Ovary (tissue), 9 donors: Measurements from ENCODE around the gene KRTAP10-7. TPM values are rescaled to one million over a fixed set of nuclear protein-coding genes. Genes with fewer than 3 reads are reported as not detected.

Experiments
- DNase-seq, 5 donors: peaks; one replicate each; pipeline ENCODE4 v3.0.0-alpha.2; 2019 to 2020
- H3K27ac ChIP-seq, 2 donors: fragments of 200-600 bp; one replicate each; pipeline versions ENCODE4 v1.5.1 to v1.8.0; 2019 to 2022
- H3K27me3 ChIP-seq: fragments of 200-600 bp; one replicate; pipeline ENCODE4 v1.8.0; 2022
- H3K36me3 ChIP-seq: fragments of 200-600 bp; sonication (generic); one replicate; pipeline ENCODE4 v1.5.1; 2019
- H3K4me1 ChIP-seq: one replicate; pipeline ENCODE4 v1.8.1; 2013; ENCODE audit warnings: mild to moderate bottlenecking, moderate library complexity; ENCODE audit not compliant: insufficient read depth
- H3K4me3 ChIP-seq: fragments of 200-600 bp; sonication (generic); one replicate; pipeline ENCODE4 v1.5.1; 2017
- H3K9me3 ChIP-seq, 2 donors: fragments of 200-600 bp in 1 of 2; sonication (generic) in 1 of 2; one replicate each; pipeline versions ENCODE4 v1.5.1 to v1.8.1; 2013 to 2019; ENCODE audit warnings: mild to moderate bottlenecking in 1 of 2, moderate library complexity in 1 of 2
- CTCF ChIP-seq, 3 donors: fragments of 450-650 bp in 2 of 3; fragments of 200-600 bp in 1 of 3; IDR thresholded peaks; one replicate each; pipeline versions ENCODE4 v1.5.1 to v1.8.0; 2016 to 2022; ENCODE audit warnings: antibody characterized with exemption in 3 of 3, mild to moderate bottlenecking in 1 of 3
- EP300 ChIP-seq: sonication (generic); formaldehyde crosslinking; IDR thresholded peaks from one replicate; pipeline ENCODE4 v1.6.1; 2017; ENCODE audit warnings: antibody characterized with exemption
- POLR2A ChIP-seq: fragments of 450-650 bp; IDR thresholded peaks from one replicate; pipeline ENCODE4 v1.6.1; 2017; ENCODE audit warnings: antibody characterized with exemption, mild to moderate bottlenecking, moderate library complexity
- WGBS, 3 donors: extraction: QIAGEN DNeasy Blood & Tissue Kit in 1 of 3; methylation state at CpG; one replicate each; pipeline versions ENCODE4 v1.1.5 to v1.1.7; 2013 to 2017; 5-methylcytosine and 5-hydroxymethylcytosine counted together
- intact Hi-C, 4 donors: fragments of 100-400 bp; cut with DNase I; formaldehyde crosslinking; loops; one replicate each; pipeline versions ENCODE4 v1.11.0 to v1.15.1; 2022 to 2023
- polyA plus RNA-seq, 2 donors: library from polyadenylated mRNA; stranded (reverse); fragments of 200-250 nt in 1 of 2; fragments of 350-450 nt in 1 of 2; fragmentation: Illumina TruSeq in 1 of 2; extraction: RNeasy Lipid Tissue Mini Kit (QIAGEN cat#74804) in 1 of 2; gene quantifications; one replicate each; pipeline ENCODE4 v1.2.3, GENCODE V29; 2013 to 2014
- total RNA-seq, 7 donors: library from RNA; depleted of rRNA in 2 of 7; stranded (reverse); fragments of >200 nt in 2 of 7; fragmentation: NEBNext Ultra II Directional in 3 of 7; extraction: Animal tissue kit (Norgen Biotek cat#: 25700) in 3 of 7; gene quantifications; one replicate each; pipeline versions ENCODE4 v1.1.0 to v1.2.4, GENCODE V29; 2016 to 2023
- donor health status: DM: no; HTN: no; CAD: no; lungs with moderate emphysema.
- donor health status: DM: no; HTN: no; CAD: no.
- donor health status: Bipolar disorder and iron deficiency.
- donor health status: DM: yes; HTN: yes; CAD: no.
- donor health status: DM: no; HTN: no; CAD: no.
- donor health status: DM: yes; HTN: yes; CAD: no.

Gene KRTAP10-7
- total and polyA plus RNA-seq, 9 donors, result not detected

- no peak overlapping the region for H3K4me3 ChIP-seq
- H3K9me3 ChIP-seq, result no peaks in the 10 kb centered on the region
- H3K27me3 ChIP-seq, result no peaks in the 10 kb centered on the region
- intact Hi-C loops, result no loop called here
- no peak overlapping the region for H3K27ac ChIP-seq
- no peaks in the 10 kb centered on the region for H3K4me1 ChIP-seq
- WGBS, 3 donors, result 76 to 80% (median 78%) methylated on average over 6 of the region's 6 CpGs
- H3K36me3 ChIP-seq, result no peaks in the 10 kb centered on the region
- DNase-seq, result no peak
- TF ChIP-seq CTCF (IDR thresholded peaks at IDR 0.05), result no peak
- TF ChIP-seq EP300, result no peak
- TF ChIP-seq POLR2A, result no peak
These were observed 16.6 kb upstream of the KRTAP10-7 start for GRCh38 chr21:44583800-44584147.

GRCh38 chr21:44585892-44586291, 14.5 kb upstream of the KRTAP10-7 start:
- WGBS, 3 donors, result 85 to 92% (median 86%) methylated on average over 3 of the region's 3 CpGs

GRCh38 chr21:44589094-44589493, 11.3 kb upstream of the KRTAP10-7 start:
- intact Hi-C loops, result no loop called here
- no peak for DNase-seq
- WGBS, 3 donors, result 89 to 97% (median 90%) methylated on average over 2 of the region's 2 CpGs
- no peaks in the 10 kb centered on the region for H3K36me3 ChIP-seq
- no peak overlapping the region for H3K27ac ChIP-seq
- H3K4me3 ChIP-seq, result no peak overlapping the region
- no peaks in the 10 kb centered on the region for H3K27me3 ChIP-seq
- H3K9me3 ChIP-seq, result no peaks in the 10 kb centered on the region
- no peak for TF ChIP-seq POLR2A
- no peak for TF ChIP-seq CTCF (IDR thresholded peaks at IDR 0.05)
- no peak for TF ChIP-seq EP300
- no peaks in the 10 kb centered on the region for H3K4me1 ChIP-seq

More at GRCh38 chr21:44585892-44586291, 14.5 kb upstream of the KRTAP10-7 start:
- TF ChIP-seq POLR2A (no peak), EP300 (no peak), CTCF (IDR thresholded peaks at IDR 0.05) (no peak)
- H3K4me3 ChIP-seq, result no peak overlapping the region
- H3K27me3 ChIP-seq, result no peaks in the 10 kb centered on the region
- H3K4me1 ChIP-seq, result no peaks in the 10 kb centered on the region
- intact Hi-C loops, result no loop called here
- no peak for DNase-seq
- no peaks in the 10 kb centered on the region for H3K9me3 ChIP-seq
- no peaks in the 10 kb centered on the region for H3K36me3 ChIP-seq
- no peak overlapping the region for H3K27ac ChIP-seq

- no peak overlapping the region for H3K4me3 ChIP-seq
- H3K27ac ChIP-seq, result no peak overlapping the region
- no peaks in the 10 kb centered on the region for H3K36me3 ChIP-seq
- WGBS, 3 donors, result 70 to 73% (median 70%) methylated on average over 24 of the region's 24 CpGs
- H3K4me1 ChIP-seq, result no peaks in the 10 kb centered on the region
- TF ChIP-seq CTCF (IDR thresholded peaks at IDR 0.05) (no peak), POLR2A (no peak), EP300 (no peak)
- intact Hi-C loops, result loop anchor here in 1 of 4 donors (2.0 kb wide), 1 partner anchor 49 kb away; no protein-coding TSS in a partner anchor
- H3K27me3 ChIP-seq, result no peaks in the 10 kb centered on the region
- DNase-seq, result no peak
- no peaks in the 10 kb centered on the region for H3K9me3 ChIP-seq
These were observed 10.7 kb upstream of the KRTAP10-7 start for GRCh38 chr21:44589586-44590305.
